ENCODE data around the gene SPATA17. TPM values are rescaled to one million over a fixed set of nuclear protein-coding genes. Genes with fewer than 3 reads are reported as not detected.

Gene SPATA17
- total RNA-seq, 4 donors from 2014 or later: 0.42 to 0.69 (median 0.48) TPM

GRCh38 chr1:217599154-217599553 is 32.0 kb upstream of the SPATA17 start:
- peaks cover 0 to 9% (median 6%) of the 10 kb centered on the region in 4 donors for H3K4me1 ChIP-seq
- no peak overlapping the region for H3K4me3 ChIP-seq
- H3K27me3 ChIP-seq: no peaks in the 10 kb centered on the region
- WGBS: 35% methylated on average over 2 of the region's 2 CpGs
- H3K27ac ChIP-seq (replicated peaks in 1 of 4): no peak overlapping the region
- H3K36me3 ChIP-seq: peaks cover 0 to 11% (median 0%) of the 10 kb centered on the region in 4 donors
- no peak for TF ChIP-seq EP300 (IDR thresholded peaks at IDR 0.05)
- TF ChIP-seq POLR2A (IDR thresholded peaks at IDR 0.05; ENCODE audit: low read depth): no peak
- TF ChIP-seq POLR2AphosphoS5 (IDR thresholded peaks at IDR 0.05): no peak
- no peak for TF ChIP-seq CTCF (IDR thresholded peaks at IDR 0.05)
- DNase-seq (ENCODE audit: extremely low spot score): no peak
- intact Hi-C loops (cut with DNase I): no loop called here
- no peaks in the 10 kb centered on the region for H3K9me3 ChIP-seq

- H3K36me3 ChIP-seq: peaks cover 0 to 20% (median 4%) of the 10 kb centered on the region in 4 donors
- peaks cover 0 to 9% (median 6%) of the 10 kb centered on the region in 4 donors for H3K4me1 ChIP-seq
- intact Hi-C loops (cut with DNase I): no loop called here
- no peaks in the 10 kb centered on the region for H3K27me3 ChIP-seq
- no peak overlapping the region for H3K27ac ChIP-seq (replicated peaks in 1 of 4)
- no peak for DNase-seq (ENCODE audit: extremely low spot score)
- H3K4me3 ChIP-seq: no peak overlapping the region
- no peak for TF ChIP-seq CTCF (IDR thresholded peaks at IDR 0.05)
- no peak for TF ChIP-seq POLR2AphosphoS5 (IDR thresholded peaks at IDR 0.05)
- no peak for TF ChIP-seq EP300 (IDR thresholded peaks at IDR 0.05)
- TF ChIP-seq POLR2A (IDR thresholded peaks at IDR 0.05; ENCODE audit: low read depth): no peak
- no peaks in the 10 kb centered on the region for H3K9me3 ChIP-seq
Measured at GRCh38 chr1:217602380-217602779, 28.8 kb upstream of the SPATA17 start.

- Histone ChIP-seq H3K4me3 (no peak overlapping the region), H3K36me3 (peaks cover 0 to 21% (median 12%) of the 10 kb centered on the region in 4 donors), H3K27ac (replicated peaks in 1 of 4) (no peak overlapping the region), H3K9me3 (no peaks in the 10 kb centered on the region), H3K27me3 (no peaks in the 10 kb centered on the region), H3K4me1 (no peaks in the 10 kb centered on the region)
- TF ChIP-seq POLR2AphosphoS5 (IDR thresholded peaks at IDR 0.05) (no peak), CTCF (IDR thresholded peaks at IDR 0.05) (no peak), EP300 (IDR thresholded peaks at IDR 0.05) (no peak), POLR2A (IDR thresholded peaks at IDR 0.05; ENCODE audit: low read depth) (no peak)
- DNase-seq (ENCODE audit: extremely low spot score): no peak
- 93% methylated on average over 1 of the region's 1 CpG for WGBS
- intact Hi-C loops (cut with DNase I): no loop called here
Measured at GRCh38 chr1:217605390-217605789, 25.8 kb upstream of the SPATA17 start.

GRCh38 chr1:217614200-217614712 is 16.9 kb upstream of the SPATA17 start:
- 76% methylated on average over 3 of the region's 3 CpGs for WGBS
- no peak for TF ChIP-seq CTCF (IDR thresholded peaks at IDR 0.05)

GRCh38 chr1:217617126-217617525 is 14.0 kb upstream of the SPATA17 start:
- peaks cover 4 to 19% (median 11%) of the 10 kb centered on the region in 4 donors for H3K36me3 ChIP-seq
- no peak for DNase-seq (ENCODE audit: extremely low spot score)
- no peak overlapping the region for H3K4me3 ChIP-seq
- no peaks in the 10 kb centered on the region for H3K4me1 ChIP-seq
- TF ChIP-seq EP300 (IDR thresholded peaks at IDR 0.05) (no peak), POLR2AphosphoS5 (IDR thresholded peaks at IDR 0.05) (no peak), POLR2A (IDR thresholded peaks at IDR 0.05; ENCODE audit: low read depth) (no peak), CTCF (IDR thresholded peaks at IDR 0.05) (no peak)
- intact Hi-C loops (cut with DNase I): no loop called here
- no peak overlapping the region for H3K27ac ChIP-seq (replicated peaks in 1 of 4)
- H3K9me3 ChIP-seq: no peaks in the 10 kb centered on the region
- 89% methylated on average over 1 of the region's 1 CpG for WGBS
- no peaks in the 10 kb centered on the region for H3K27me3 ChIP-seq

More at GRCh38 chr1:217614200-217614712, 16.9 kb upstream of the SPATA17 start:
- Histone ChIP-seq H3K4me3 (no peak overlapping the region), H3K27ac (replicated peaks in 1 of 4) (no peak overlapping the region), H3K27me3 (no peaks in the 10 kb centered on the region), H3K9me3 (no peaks in the 10 kb centered on the region), H3K4me1 (no peaks in the 10 kb centered on the region), H3K36me3 (peaks cover 3 to 32% (median 13%) of the 10 kb centered on the region in 4 donors)
- intact Hi-C loops (cut with DNase I): no loop called here
- no peak for DNase-seq (ENCODE audit: extremely low spot score)
